Upper lobe of left lung (tissue), 4 donors: ENCODE data around the gene COPS7B.

Experiments used
- EP300 ChIP-seq, 4 donors: sonication (generic); formaldehyde crosslinking; IDR thresholded peaks; one replicate each; pipeline ENCODE4 v1.5.1; 2017; ENCODE audit warnings: antibody characterized with exemption in 4 of 4, control low read depth in 2 of 4
- POLR2AphosphoS5 ChIP-seq, 2 donors: sonication (generic); formaldehyde crosslinking; IDR thresholded peaks; one replicate each; pipeline ENCODE4 v1.5.1; 2017; ENCODE audit warnings: antibody characterized with exemption in 2 of 2
- TF ChIP-seq, protein P1 (sequence below), 6 experiments: fragments of 450-650 bp in 4 of 6; fragments of 200-600 bp in 2 of 6; sonication (generic) in 2 of 6; IDR thresholded peaks; one replicate each; pipeline ENCODE4 v1.5.1; 2016 to 2019; ENCODE audit warnings: antibody characterized with exemption in 6 of 6

DNA sequence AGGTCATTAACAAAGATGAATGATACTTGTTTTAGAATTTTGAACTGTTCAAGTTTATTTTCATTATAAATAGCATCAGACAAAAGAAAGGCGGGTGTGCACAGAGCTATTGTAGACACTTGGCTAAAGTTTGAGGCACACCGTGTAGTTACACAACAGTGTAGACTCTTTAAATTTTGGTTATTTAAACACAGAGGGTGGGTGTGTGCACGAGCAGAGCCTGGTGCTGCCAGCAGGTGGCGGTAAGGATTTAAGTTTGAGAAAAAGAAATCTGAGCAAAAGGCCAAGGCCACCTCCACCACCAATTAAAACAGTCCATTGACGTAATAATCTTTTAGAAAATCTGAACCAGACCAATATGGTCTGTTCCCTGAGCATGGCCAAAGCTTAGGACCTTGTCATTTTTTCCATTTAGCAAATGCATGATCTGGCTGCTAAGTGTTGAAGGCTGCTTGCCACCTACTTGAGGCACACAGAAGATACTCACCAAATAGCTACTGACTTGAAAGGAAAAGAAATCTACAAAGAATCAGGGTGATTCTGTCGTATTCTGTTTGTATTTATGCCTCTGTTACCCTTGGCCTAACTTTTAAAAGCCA lies 14.3 kb downstream of the COPS7B start:
- TF ChIP-seq, protein P1, sequence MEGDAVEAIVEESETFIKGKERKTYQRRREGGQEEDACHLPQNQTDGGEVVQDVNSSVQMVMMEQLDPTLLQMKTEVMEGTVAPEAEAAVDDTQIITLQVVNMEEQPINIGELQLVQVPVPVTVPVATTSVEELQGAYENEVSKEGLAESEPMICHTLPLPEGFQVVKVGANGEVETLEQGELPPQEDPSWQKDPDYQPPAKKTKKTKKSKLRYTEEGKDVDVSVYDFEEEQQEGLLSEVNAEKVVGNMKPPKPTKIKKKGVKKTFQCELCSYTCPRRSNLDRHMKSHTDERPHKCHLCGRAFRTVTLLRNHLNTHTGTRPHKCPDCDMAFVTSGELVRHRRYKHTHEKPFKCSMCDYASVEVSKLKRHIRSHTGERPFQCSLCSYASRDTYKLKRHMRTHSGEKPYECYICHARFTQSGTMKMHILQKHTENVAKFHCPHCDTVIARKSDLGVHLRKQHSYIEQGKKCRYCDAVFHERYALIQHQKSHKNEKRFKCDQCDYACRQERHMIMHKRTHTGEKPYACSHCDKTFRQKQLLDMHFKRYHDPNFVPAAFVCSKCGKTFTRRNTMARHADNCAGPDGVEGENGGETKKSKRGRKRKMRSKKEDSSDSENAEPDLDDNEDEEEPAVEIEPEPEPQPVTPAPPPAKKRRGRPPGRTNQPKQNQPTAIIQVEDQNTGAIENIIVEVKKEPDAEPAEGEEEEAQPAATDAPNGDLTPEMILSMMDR (IDR thresholded peaks at IDR 0.05), result peak in 4 of 6 experiments; percentile 19 to 51 (median 40)
- TF ChIP-seq EP300 (IDR thresholded peaks at IDR 0.05) (no peak), POLR2AphosphoS5 (IDR thresholded peaks at IDR 0.05) (no peak)
